ENCODE data around the gene RPS28. TPM values are rescaled to one million over a fixed set of nuclear protein-coding genes. Genes with fewer than 3 reads are reported as not detected.
"Not testable (repeated sequence)": the region's sequence is repeated elsewhere in the genome, so short reads cannot be mapped to it uniquely, and the experiment has no call there.

The RPS28 gene
- total RNA-seq, 4 donors from 2014 or later, result 172 to 357 (median 250) TPM

- TF ChIP-seq POLR2AphosphoS5 (IDR thresholded peaks at IDR 0.05), result peak; percentile 87
- TF ChIP-seq EP300 (IDR thresholded peaks at IDR 0.05), result no peak
- no peak for TF ChIP-seq POLR2A (IDR thresholded peaks at IDR 0.05)
- peak in 1 of 4 experiments; percentile 27 for TF ChIP-seq CTCF (IDR thresholded peaks at IDR 0.05)
- peak overlapping the region in 3 of 4 donors; percentile 83 to 86 (median 85) for H3K27ac ChIP-seq
- no peaks in the 10 kb centered on the region for H3K36me3 ChIP-seq
- H3K27me3 ChIP-seq, result peaks cover 88% of the 10 kb centered on the region
- H3K4me3 ChIP-seq, result peak overlapping the region in 1 of 2 donors; percentile 5
- no peaks in the 10 kb centered on the region for H3K9me3 ChIP-seq
- ATAC-seq, result peak; percentile 85
- peaks cover 0 to 39% (median 9%) of the 10 kb centered on the region in 3 donors for H3K4me1 ChIP-seq
- WGBS, 2 donors (ENCODE audit: low coverage in 1 of 2), result 21 to 71% methylated on average over 1 to 10 of the region's 15 CpGs
Measured at GRCh38 chr19:8340341-8341096, 19.2 kb downstream of the RPS28 start.

GRCh38 chr19:8341504-8341903 lies 20.2 kb downstream of the RPS28 start:
- not testable (repeated sequence) for ATAC-seq, H3K9me3 ChIP-seq, H3K36me3 ChIP-seq
- peaks cover 84% of the 10 kb centered on the region for H3K27me3 ChIP-seq
- H3K27ac ChIP-seq, result peak overlapping the region in 3 of 4 donors; percentile 83 to 86 (median 85)
- WGBS, 2 donors (ENCODE audit: low coverage in 1 of 2), result 98% methylated on average over 4 of the region's 4 CpGs; no CpG with 5 or more reads in 1 of the 2 donors
- H3K4me3 ChIP-seq, result peak overlapping the region in 1 of 2 donors; percentile 62
- peaks cover 0 to 34% (median 9%) of the 10 kb centered on the region in 3 donors for H3K4me1 ChIP-seq

- no peak for ATAC-seq
- Histone ChIP-seq H3K9me3 (no peaks in the 10 kb centered on the region), H3K36me3 (no peaks in the 10 kb centered on the region), H3K27ac (peak overlapping the region; percentile 3 to 86 (median 84)), H3K4me3 (peak overlapping the region; percentile 39 to 62), H3K27me3 (peaks cover 77% of the 10 kb centered on the region), H3K4me1 (peaks cover 0 to 34% (median 9%) of the 10 kb centered on the region in 3 donors)
- WGBS, 2 donors (ENCODE audit: low coverage in 1 of 2), result 42% methylated on average over 10 of the region's 14 CpGs; no CpG with 5 or more reads in 1 of the 2 donors
- TF ChIP-seq POLR2AphosphoS5 (IDR thresholded peaks at IDR 0.05) (no peak), CTCF (IDR thresholded peaks at IDR 0.05) (no peak), POLR2A (IDR thresholded peaks at IDR 0.05) (no peak)
Measured at GRCh38 chr19:8342316-8342683, 21.0 kb downstream of the RPS28 start.

GRCh38 chr19:8342684-8343482 lies 21.6 kb downstream of the RPS28 start, which contains the start of gene KANK3:
Gene KANK3 (minus strand): TSS chr19:8343262. CDS start chr19:8337828, 5,434 bp downstream.
- Histone ChIP-seq H3K4me1 (peaks cover 0 to 31% (median 9%) of the 10 kb centered on the region in 3 donors), H3K9me3 (no peaks in the 10 kb centered on the region), H3K4me3 (peak within 1 kb of the TSS; percentile 39 to 62), H3K27ac (peak within 1 kb of the TSS; percentile 3 to 86 (median 84)), H3K27me3 (peaks cover 71% of the 10 kb centered on the region), H3K36me3 (no peaks in the 10 kb centered on the region)
- 40% methylated on average over 1 of the region's 65 CpGs; no CpG with 5 or more reads in 1 of the 2 donors for WGBS, 2 donors (ENCODE audit: low coverage in 1 of 2)
- peak; percentile 93 for ATAC-seq
- TF ChIP-seq CTCF (IDR thresholded peaks at IDR 0.05) (no peak), POLR2AphosphoS5 (IDR thresholded peaks at IDR 0.05) (peak; percentile 38), EP300 (IDR thresholded peaks at IDR 0.05) (no peak), POLR2A (IDR thresholded peaks at IDR 0.05) (peak; percentile 34 to 52)

- Histone ChIP-seq H3K4me1 (peaks cover 0 to 27% (median 9%) of the 10 kb centered on the region in 3 donors), H3K27ac (no peak overlapping the region), H3K9me3 (no peaks in the 10 kb centered on the region), H3K27me3 (peaks cover 65% of the 10 kb centered on the region), H3K4me3 (peak overlapping the region in 1 of 2 donors; percentile 62), H3K36me3 (no peaks in the 10 kb centered on the region)
- WGBS, 2 donors (ENCODE audit: low coverage in 1 of 2), result 42 to 46% methylated on average over 3 to 8 of the region's 11 CpGs
- no peak for ATAC-seq
- TF ChIP-seq EP300 (IDR thresholded peaks at IDR 0.05), result no peak
Measured at GRCh38 chr19:8343483-8343844, 22.2 kb downstream of the RPS28 start.

GRCh38 chr19:8349629-8350372 lies 28.5 kb downstream of the RPS28 start:
- not testable (repeated sequence) for H3K9me3 ChIP-seq, H3K4me3 ChIP-seq, H3K36me3 ChIP-seq, ATAC-seq, H3K27ac ChIP-seq
- WGBS, 2 donors (ENCODE audit: low coverage in 1 of 2), result 60 to 68% methylated on average over 7 to 8 of the region's 8 CpGs
- peaks cover 45% of the 10 kb centered on the region for H3K27me3 ChIP-seq
- peaks cover 0 to 23% (median 8%) of the 10 kb centered on the region in 3 donors for H3K4me1 ChIP-seq

Measured in gastroesophageal sphincter (tissue), 4 donors.